HEK293T (cell line): Measurements from ENCODE around the gene KCNN2.

Experiments
- ARNT ChIP-seq: fragments of 450-650 bp; IDR thresholded peaks from 2 replicates; pipeline ENCODE4 v1.6.1; 2017; ENCODE audit warnings: mild to moderate bottlenecking
- CTBP1 ChIP-seq: fragments of 450-650 bp; IDR thresholded peaks from 2 replicates; pipeline ENCODE4 v1.6.1; 2016; ENCODE audit warnings: borderline replicate concordance
- FOXM1 ChIP-seq: fragments of 450-650 bp; IDR thresholded peaks from 2 replicates; pipeline ENCODE4 v1.6.1; 2017; ENCODE audit warnings: mild to moderate bottlenecking, borderline replicate concordance
- L3MBTL2 ChIP-seq: fragments of 450-650 bp; conservative IDR thresholded peaks from 2 replicates; pipeline ENCODE4 v1.6.1; 2016; ENCODE audit warnings: mild to moderate bottlenecking
- LEF1 ChIP-seq: fragments of 450-650 bp; IDR thresholded peaks from 2 replicates; pipeline ENCODE4 v1.6.1; 2017; ENCODE audit warnings: mild to moderate bottlenecking, borderline replicate concordance
- SP1 ChIP-seq: fragments of 450-650 bp; IDR thresholded peaks from 2 replicates; pipeline ENCODE4 v1.6.1; 2017
- SUZ12 ChIP-seq: fragments of 450-650 bp; IDR thresholded peaks from 2 replicates; pipeline ENCODE4 v1.6.1; 2016; ENCODE audit warnings: mild to moderate bottlenecking
- ZNF384 ChIP-seq: fragments of 450-650 bp; IDR thresholded peaks from 2 replicates; pipeline ENCODE4 v1.6.1; 2016

DNA sequence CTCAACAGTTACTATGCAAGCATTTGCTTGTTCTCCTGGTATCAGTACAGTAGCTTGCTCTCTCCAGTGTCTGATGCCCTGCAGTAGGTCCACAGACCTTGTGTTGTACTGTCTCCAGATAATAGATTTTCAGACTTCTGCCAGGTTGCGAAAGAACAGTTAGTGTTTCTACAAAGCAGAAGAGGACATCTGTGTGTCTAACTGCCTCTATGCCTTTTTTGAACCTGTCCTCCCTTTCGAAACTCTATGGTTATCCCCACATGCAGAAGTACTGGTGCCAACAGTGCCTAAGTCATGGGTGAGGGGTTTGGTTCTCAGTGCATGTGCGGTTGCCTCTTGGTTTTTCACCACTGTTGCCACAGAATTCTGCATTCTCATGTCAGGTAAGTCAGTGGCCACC is 45.9 kb downstream of the KCNN2 start:
- TF ChIP-seq ZNF384 (no peak), SP1 (no peak), FOXM1 (no peak), SUZ12 (no peak), ARNT (no peak), LEF1 (no peak), L3MBTL2 (no peak), CTBP1 (no peak)
